Neural cell (in vitro differentiated cells): ENCODE results near the gene LPIN1.

Experiments
- POLR2AphosphoS5 ChIP-seq: IDR thresholded peaks from 2 replicates; pipeline ENCODE4 v1.6.1; 2012
- SMC3 ChIP-seq: fragments of 450-650 bp; conservative IDR thresholded peaks from 2 replicates; pipeline ENCODE4 v1.6.1; 2014; ENCODE audit warnings: antibody characterized with exemption, mild to moderate bottlenecking, moderate library complexity; ENCODE audit not compliant: poor library complexity
- TF ChIP-seq, protein P1 (sequence below): IDR thresholded peaks from 2 replicates; pipeline ENCODE4 v1.6.1; 2012; ENCODE audit warnings: borderline replicate concordance

DNA sequence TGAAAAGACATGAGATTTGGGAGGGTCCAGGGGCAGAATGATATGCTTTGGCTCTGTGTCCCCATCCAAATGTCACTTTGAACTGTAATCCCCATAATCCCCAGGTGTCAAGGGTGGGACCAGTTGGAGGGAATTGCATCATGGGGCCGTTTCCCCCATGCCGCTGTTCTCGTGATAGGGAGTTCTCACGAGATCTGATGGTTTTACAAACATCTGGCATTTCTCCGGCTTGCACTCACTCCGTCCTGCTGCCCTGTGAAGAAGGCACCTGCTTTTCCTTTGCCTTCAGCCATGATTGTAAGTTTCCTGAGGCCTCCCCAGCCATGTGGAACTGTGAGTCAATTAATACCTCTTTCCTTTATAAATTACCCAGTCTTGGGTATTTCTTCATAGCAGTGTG is 51.4 kb downstream of the LPIN1 start:
- TF ChIP-seq SMC3 = no peak
- TF ChIP-seq, protein P1, sequence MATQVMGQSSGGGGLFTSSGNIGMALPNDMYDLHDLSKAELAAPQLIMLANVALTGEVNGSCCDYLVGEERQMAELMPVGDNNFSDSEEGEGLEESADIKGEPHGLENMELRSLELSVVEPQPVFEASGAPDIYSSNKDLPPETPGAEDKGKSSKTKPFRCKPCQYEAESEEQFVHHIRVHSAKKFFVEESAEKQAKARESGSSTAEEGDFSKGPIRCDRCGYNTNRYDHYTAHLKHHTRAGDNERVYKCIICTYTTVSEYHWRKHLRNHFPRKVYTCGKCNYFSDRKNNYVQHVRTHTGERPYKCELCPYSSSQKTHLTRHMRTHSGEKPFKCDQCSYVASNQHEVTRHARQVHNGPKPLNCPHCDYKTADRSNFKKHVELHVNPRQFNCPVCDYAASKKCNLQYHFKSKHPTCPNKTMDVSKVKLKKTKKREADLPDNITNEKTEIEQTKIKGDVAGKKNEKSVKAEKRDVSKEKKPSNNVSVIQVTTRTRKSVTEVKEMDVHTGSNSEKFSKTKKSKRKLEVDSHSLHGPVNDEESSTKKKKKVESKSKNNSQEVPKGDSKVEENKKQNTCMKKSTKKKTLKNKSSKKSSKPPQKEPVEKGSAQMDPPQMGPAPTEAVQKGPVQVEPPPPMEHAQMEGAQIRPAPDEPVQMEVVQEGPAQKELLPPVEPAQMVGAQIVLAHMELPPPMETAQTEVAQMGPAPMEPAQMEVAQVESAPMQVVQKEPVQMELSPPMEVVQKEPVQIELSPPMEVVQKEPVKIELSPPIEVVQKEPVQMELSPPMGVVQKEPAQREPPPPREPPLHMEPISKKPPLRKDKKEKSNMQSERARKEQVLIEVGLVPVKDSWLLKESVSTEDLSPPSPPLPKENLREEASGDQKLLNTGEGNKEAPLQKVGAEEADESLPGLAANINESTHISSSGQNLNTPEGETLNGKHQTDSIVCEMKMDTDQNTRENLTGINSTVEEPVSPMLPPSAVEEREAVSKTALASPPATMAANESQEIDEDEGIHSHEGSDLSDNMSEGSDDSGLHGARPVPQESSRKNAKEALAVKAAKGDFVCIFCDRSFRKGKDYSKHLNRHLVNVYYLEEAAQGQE = no peak
- no peak for TF ChIP-seq POLR2AphosphoS5
